Measurements from ENCODE around the gene PPP1R3G.

PPP1R3G gene

DNA sequence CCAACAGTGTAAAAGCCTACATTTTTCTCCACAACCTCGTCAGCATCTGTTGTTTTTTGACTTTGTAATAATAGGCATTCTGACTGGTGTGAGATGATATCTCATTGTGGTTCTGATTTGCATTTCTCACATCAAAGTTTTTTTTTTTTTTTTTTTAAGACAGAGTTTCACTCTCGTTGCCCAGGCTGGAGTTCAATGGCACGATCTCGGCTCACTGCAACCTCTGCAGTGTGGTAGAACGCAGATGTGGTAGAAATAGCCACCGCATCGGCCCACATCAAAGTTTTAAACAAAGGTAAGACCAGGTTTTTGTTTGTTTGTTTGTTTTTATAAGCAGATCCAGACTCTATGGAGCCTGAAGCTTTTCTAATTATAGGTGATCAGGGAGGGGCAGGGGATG lies 12.7 kb upstream of the PPP1R3G start:
- DNase-seq (ENCODE audit: low spot score), result no peak

DNA sequence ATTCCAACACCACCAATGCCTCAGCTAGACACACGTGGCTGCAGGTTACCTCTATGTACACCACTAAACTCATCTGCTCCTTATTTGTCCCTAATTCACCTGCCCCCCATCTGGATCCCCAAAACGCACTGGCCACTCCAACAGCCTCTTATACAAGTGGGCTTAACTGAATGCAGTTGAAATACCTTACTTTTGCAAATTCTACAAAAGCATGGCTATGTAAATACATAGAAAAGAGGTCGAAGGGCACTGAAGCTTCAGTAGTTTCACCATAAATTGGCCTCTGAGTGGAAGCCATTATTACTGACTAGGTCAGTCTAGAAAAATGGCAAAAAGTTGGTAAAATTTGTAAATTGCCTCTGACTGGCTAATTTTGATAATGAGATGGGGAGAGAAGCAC lies 11.1 kb upstream of the PPP1R3G start:
- no peak for DNase-seq (ENCODE audit: low spot score)

DNA sequence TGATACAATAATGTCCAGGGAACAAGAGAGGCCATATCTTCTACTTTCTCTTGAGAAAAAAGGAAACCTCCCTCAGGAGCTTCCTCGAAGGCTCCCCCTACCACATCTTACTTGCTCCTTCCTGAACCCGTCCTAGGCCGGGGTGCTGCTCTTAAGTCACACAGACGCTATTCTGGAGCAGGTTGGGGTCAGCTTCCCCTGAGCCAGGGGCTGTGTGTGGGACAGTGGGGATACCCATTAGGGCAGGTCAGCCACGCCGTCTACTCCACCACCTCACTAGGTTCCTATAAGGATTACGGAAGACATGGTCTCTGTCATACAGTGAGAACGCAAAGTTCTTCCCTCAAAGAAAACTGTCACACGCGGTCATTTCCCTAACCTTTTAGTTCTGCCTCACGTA lies 8.2 kb upstream of the PPP1R3G start:
- DNase-seq (ENCODE audit: low spot score), result no peak

DNA sequence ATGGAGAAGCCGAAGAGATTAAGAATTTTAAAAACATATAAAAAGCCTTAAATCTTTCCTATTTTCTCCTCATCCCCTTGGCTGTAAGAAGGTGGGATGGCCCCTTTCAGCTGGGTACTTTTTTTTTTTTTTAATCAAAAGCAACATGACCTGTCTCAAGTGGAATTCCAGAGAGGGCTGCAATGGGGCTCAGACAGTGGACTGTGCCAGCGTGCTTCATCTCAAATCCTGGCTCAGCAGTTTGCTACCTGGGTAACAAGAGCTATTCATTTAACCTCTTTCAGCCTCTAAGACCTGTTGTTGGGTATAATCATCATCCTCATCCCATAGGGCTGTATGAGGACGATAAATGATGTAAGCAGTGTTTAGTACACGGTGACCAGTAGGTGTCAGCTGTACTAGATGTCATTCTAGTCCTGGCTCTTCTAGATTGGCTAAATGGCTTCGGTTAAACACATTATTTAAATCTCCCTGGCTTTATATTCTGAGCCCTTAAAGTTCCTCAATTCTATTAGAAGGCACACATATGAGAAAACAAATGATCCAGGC lies 6.9 kb upstream of the PPP1R3G start:
- no peak for DNase-seq (ENCODE audit: low spot score)

DNA sequence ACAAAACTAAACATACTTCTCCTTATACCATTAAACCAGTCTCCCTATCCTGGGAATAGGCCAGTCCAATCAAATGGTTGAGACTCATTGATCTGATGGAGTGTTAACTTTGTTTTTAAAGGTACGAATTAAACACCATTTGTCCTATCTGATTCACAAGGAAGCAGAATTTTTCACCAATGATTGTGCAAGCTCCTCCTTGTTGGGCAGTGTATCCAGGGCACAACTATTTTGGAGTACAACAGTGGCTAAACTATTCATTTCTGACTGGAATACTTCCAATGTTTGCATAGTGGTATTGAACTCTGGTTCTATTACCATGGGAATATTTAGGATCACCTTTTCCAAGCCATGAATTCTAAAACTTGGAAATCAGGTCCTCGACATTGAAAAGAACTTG lies 5.4 kb upstream of the PPP1R3G start:
- DNase-seq (ENCODE audit: low spot score), result no peak

DNA sequence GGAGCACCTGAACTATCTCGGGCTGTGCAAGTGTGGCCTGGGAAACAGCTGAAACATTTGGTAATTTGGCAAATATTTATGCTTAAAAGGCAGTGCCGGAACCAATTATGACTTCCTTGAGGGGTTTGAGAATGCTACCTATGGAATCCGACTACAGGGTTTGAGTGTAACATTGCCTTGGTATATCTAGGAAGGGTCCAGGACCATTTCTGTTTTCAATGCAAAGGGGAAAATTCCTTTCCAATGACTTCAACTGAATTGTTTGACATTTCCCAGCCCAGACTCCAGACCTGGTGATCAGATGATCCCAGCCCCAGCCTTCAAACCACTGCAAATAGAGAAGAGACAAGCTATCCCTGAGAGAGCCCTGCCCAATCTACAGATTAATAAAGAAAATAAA lies 4.6 kb upstream of the PPP1R3G start:
- no peak for DNase-seq (ENCODE audit: low spot score)

DNA sequence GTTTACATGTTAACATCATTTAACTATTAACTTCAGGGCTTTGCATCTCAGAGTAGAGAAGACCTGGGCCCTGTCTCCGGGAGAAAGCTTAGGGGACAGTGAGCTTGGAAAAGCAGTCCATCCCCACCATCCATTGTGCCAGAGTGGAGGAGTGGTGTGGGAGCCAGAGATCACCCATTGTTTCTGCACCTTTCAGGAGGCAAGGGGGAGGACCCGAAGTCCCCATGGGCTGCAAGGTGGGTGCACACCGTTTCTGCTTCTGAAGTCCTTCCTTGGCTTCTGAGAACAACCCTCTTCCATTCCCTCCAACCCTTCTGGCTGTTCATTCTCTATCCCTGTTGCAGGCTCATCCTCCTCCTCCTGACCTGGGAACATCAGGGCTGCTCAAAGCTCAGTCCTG lies 4.0 kb upstream of the PPP1R3G start:
- DNase-seq (ENCODE audit: low spot score), result no peak

DNA sequence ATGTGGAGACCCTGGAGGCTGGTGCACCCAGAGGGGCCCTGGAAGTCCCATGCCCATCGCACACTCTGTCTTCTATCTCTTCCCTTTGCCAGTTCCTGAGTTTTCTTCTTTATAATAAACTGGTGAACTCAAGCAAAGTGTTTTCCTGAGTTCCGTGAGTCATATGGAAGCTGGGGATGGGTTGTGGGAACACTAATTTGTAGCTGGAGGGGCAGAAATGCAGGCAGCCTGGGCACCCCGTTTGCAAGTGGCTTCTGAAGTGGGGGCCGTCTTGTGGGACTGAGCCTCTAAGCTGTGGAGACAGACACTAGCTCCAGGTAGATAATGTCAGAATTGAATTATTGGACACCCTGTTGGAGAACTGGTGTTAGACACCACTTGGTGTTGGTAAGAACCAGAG lies 3.2 kb upstream of the PPP1R3G start:
- DNase-seq (ENCODE audit: low spot score), result no peak

DNA sequence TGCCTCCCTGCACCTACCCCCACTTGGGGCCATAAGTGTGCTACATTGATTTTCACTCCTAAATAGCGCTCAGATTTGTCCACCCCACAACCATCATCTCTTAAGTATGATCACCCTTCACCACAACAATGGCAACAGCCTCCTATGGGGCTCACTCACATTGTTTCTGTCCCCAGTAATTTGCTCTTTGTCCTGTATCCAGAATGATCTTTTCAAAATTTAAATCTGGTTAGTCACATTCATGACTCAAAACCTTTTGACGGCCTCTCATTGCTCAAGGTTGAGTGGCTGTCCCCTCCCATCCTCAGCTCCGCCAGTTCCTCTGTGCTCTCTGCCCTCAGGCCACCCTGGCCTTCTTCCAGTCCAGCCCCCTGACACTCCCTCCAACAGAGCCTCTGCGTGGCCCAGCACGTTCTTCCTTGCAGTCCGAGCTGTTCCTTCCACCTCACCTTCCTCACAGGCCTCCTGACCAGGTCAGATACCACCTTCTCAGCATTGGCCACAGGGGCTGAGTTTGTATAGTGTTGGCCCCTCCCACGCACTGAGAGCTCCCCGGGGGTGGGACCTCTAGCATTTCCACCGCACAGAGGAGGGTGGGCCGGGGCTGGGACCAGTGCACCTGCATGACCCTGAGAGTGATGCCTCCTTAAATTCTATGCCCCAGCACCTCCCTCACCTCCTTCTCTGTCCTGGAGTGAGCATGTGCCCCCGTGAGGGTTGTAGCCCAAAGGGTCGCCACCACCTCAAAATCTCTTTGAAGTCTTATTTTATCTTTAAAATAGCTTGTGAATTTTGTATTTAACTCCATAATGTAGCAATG lies 2.4 kb upstream of the PPP1R3G start:
- DNase-seq (ENCODE audit: low spot score), result peak; percentile 44

DNA sequence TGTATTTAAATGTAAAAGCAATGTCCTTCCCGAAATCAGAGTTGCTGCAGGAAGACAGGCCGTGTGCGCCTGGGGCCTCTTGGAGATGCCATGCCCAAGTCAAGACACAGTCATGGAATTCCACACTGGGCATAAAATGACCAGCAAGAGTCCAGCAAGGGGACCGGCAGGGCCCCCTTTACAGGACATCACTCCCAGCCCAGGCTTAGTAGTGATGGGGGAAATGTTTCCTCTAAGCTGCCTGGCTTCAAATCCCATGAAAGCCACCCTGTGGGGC lies 1.9 kb upstream of the PPP1R3G start:
- no peak for DNase-seq (ENCODE audit: low spot score)

DNA sequence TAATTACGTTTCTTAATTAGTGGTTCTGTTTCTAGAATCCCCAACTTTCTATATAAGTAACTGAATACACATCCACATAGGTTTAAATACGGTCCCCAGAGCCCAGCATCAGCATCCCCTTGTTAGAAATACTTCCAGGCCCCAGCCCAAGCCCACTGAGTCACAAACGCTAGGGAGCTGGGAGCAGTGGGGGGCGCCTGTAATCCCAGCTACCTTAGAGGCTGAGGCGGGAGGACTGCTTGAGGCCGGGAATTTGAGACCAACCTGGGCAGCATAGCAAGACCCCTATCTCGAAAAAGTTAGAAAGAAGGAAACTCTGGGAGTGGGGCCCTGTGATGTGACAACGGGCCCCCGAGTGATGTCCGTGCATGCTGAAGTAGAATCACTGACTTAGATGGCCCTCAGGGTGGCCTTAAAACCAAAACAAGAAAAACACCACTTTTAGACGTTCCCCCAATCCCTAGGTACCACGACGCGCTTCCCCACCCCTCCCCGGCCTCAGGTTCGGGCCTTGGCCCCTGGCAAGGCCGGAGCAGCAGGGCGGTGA lies 1.3 kb upstream of the PPP1R3G start:
- no peak for DNase-seq (ENCODE audit: low spot score)

DNA sequence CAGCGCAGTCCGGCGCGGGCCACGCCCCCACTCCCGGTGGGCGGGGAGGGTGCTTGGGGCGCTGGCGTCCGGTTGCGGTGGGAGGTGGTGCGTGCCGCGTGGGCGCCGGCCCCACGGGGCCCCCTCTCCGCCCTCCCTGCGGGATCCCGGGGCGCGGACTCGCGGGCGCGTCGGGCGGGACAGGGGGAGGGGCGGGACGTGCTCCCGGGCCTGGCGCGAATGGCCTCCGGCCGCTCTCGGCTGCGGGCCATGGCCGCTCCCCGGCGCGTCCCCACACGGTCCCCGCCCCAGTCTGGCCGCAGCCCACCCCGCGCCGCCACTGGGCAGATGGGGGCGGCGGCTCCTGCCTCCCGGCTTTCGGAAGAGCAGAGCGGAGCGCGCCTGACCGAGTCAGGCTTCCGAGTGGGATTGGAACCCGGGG lies 771 bp upstream of the PPP1R3G start:
- DNase-seq (ENCODE audit: low spot score), result peak; percentile 71

DNA sequence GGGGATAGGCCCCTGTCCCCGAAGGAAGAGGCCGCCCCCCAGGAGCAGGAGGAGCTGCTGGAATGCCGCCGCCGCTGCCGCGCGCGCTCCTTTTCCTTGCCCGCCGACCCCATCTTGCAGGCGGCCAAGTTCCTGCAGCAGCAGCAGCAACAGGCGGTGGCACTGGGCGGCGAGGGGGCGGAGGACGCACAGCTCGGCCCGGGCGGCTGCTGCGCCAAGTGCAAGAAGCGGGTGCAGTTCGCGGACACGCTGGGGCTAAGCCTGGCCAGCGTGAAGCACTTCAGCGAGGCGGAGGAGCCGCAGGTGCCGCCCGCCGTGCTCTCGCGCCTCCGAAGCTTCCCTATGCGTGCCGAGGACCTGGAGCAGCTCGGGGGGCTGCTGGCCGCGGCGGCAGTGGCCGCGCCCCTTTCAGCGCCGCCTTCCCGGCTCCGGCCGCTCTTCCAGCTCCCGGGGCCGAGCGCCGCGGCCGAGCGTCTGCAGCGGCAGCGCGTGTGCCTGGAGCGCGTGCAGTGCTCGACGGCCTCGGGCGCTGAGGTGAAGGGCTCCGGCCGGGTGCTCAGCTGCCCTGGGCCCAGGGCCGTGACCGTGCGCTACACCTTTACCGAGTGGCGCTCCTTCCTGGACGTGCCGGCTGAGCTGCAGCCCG lies 630 bp downstream of the PPP1R3G start:
- peak; percentile 69 for DNase-seq (ENCODE audit: low spot score)

DNA sequence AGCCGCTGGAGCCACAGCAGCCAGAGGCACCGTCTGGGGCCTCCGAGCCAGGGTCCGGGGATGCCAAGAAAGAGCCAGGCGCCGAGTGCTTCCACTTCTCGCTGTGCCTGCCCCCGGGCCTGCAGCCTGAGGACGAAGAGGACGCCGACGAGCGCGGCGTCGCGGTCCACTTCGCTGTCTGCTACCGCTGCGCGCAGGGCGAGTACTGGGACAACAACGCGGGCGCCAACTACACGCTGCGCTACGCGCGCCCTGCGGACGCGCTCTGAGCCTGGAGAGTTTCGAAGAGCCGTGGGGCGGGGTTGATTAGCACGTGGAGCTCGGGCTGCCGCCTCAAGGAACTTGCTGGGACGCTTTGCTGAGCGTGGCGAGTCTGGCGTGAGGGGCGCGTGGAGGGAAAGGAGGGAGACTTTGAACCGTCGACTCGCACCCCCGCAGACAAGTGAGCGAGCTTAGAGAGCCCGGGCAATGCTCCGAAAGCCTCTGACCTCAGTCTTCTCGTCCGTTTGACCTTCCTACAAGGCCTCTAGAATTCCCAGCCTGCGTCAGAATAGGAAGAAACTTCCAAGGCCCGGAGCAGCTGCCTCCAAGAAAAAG lies 1.3 kb downstream of the PPP1R3G start:
- DNase-seq (ENCODE audit: low spot score), result no peak

DNA sequence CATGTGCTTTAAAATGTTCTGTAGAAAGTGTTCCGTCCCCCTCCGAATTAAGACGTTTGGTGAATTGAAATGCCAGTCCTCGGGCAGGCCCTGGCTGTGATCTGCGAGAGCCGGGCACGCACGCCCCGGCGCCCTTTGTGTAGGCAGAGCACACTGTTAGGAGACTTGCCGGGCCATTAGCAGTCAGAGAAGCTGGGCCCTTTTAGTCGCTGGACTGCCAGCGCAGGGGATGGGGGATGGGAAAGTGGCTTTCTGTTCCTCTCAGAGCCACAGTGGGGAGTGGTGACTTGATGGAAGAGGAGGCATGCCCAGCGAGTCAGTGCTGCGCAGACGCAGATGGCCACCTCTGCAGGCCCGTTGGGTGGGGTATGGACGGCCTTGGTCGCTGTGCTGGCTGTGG lies 2.2 kb downstream of the PPP1R3G start:
- DNase-seq (ENCODE audit: low spot score), result no peak

DNA sequence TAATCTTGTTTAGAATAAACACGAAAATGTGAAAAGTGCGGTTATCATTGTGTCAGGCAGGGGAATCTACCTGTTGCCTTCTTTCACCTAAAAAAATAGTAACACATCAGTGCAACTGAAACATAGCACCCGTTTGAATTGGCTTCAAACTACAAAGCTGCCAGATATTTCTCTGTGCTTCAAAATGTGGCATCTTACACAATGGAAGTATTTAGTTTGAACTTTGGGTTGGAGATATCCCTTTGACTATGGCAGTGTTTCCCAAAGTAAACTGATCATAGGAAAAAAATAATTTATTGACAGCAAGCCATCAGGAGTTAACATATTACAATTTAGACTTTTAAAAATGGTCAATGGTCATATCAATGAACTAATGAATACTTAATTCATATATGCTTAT lies 3.6 kb downstream of the PPP1R3G start:
- DNase-seq (ENCODE audit: low spot score), result no peak

DNA sequence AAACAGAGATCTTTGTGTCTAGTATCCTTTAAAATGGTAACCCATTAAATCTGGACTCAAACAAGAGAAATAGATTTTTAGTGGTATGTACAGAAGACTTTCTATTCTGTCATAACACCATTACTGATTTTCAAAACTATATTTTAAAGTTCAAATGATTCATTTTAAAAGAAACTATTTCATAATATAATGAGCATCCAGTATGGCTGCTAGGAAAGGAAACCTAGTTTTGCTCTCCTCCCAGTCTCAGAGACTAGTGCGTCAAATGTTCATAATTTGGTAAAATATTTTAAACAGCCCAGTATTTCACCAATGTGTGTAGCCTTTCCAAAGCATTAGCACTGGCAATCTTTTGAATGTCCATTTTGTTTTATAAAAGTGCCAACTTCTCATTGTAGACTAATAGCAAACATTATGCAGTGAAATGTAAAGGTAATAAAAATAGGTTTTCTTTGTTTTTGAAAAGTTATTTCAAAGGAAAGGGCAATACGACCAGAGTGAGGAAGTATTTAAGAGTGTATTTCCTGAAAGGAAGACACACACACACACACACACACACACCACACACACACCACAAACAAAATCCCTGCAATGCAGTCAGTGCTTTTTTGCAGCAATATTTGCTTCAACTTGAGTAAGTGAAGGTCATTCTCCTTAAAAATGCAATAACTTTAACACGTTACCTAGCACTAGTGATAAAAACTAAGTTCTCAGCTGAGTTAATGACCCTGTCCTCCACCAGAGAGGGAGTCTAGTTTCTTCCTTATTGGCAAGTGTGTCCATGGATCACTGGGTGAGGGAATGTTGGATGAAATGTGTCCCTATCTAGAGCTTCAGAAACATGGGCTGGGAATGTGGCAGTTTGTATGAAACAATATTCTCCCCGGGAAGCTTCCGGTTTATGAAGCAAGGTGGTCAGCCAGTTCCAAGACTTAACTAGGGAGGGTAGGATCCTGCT lies 4.6 kb downstream of the PPP1R3G start:
- DNase-seq (ENCODE audit: low spot score), result no peak

DNA sequence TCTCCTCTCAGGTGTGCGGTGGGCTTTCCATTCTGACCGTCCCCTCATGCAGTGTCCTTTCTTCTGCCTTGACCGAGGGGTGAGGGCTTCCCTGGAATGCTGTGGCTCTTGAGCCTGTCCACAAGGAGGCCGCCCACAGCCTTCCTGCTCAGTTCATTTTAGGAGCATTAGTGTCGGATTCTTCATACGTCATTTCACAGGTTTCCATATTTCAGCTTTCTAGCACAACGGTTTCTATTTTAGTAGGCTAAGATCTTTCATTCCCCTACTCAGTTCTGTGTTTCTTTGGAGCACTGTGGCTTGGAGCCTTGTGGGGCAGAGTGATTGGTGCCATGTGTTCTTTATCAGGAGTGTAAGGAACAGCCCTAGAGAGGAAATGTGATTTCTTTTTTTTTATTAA lies 5.5 kb downstream of the PPP1R3G start:
- no peak for DNase-seq (ENCODE audit: low spot score)

DNA sequence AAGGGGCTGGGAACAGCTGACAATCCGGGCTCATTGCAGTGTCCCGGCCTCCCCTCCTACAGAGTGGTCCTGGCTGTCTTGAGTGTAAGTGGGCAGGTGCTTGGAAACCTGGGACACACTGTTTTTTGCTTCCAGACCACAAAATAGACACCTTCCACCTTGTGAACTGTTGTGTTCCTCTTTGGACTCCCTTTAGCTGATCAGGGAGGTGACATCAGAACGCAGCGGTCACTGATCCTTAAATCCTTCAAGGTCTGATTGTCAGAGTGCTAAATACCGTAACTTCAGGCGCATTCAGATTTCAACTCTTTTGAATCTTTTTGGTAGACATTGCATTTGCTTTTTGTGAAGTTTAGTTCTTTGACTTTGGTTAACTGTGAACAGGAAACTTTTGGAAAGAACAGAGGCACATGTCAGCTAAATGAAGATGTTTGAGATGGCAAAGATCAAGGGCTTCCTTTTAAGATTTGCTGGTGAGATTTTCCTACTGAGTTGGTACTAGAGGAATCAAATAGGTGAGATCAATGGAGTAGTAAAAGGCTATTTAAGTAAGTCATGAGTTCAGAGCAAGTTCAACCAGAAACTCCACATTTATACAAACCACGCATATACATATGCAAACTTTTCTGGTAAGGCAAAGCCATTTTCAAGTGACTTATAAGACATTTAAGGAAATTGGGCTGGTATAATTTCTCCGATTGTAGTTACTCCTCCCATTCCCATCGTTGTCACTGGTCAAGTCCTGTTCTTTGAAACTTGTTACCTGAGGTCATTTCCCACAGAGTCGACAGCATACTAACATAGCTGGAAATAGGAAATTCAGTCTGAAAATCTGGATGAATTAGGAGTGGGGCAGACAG lies 6.3 kb downstream of the PPP1R3G start:
- DNase-seq (ENCODE audit: low spot score), result no peak

DNA sequence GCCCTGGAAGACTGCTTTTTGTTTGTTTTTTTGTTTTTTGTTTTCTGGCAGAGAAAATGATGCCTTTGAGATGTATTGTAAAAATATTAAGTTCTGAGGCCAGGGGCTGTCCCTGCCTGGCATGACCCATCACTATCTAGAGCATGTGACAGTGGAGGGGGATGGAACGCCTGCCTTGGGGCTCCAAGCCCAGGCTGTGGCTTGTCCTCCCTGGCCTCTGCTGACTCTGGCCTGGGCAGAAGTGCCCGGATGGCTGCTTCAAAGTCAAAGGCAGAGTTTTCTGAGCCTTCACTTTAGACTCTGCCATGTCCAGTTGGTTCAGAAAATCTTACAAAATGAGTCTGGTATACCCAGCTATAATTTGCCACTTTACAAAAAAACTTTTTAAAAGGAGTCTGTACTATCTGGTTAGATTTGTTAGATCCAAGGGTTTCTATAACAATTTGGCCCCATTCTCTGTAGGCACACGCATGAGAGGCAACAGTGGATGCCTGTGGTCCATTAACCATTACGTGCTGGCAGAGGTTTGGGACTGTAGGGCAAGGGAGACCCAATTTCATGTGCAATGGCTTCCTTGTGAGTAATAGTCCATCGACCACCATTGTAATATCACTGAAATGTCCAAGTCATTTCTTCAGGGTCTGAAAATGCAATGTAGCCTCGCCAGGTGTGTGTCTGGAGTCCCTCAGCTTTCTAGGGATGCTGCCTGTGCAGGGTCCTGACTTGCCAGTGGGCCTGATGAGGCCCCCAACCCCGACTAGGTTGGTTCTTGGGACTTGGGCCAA lies 8.3 kb downstream of the PPP1R3G start:
- no peak for DNase-seq (ENCODE audit: low spot score)

All from iPS-NIHi11 (cell line).